H1 (cell line): Measurements from ENCODE around the gene ATP9B. TPM values are rescaled to one million over a fixed set of nuclear protein-coding genes. Genes with fewer than 3 reads are reported as not detected.

Experiments used
- CTCF ChIA-PET: fragments of 300-600 bp; sonication (Branson Sonifier 250); formaldehyde crosslinking; loops from one replicate; lab custom pipeline; 2021; ENCODE audit not compliant: partially characterized antibody; lab: Charles Lee
- POLR2A ChIA-PET: fragments of 300-600 bp; sonication (Branson Sonifier 250); formaldehyde crosslinking; loops from one replicate; lab custom pipeline; 2021; ENCODE audit warnings: inconsistent platforms; ENCODE audit not compliant: partially characterized antibody; lab: Charles Lee
- DNase-seq, 2 experiments: peaks; one replicate each; pipeline versions ENCODE4 v3.0.0 to v3.0.0-alpha.2; 2010 to 2022; ENCODE audit warnings: low spot score in 2 of 2, low read depth in 1 of 2, mixed read lengths in 1 of 2
- FAIRE-seq: peaks from 2 replicates; lab custom pipeline; 2011; peaks lifted over from hg19 to GRCh38; lab: Jason Lieb, UNC
- H2AFZ ChIP-seq: 2 replicates; pipeline ENCODE4 v1.8.1; 2012; ENCODE audit warnings: low read length, inconsistent platforms
- H2AK5ac ChIP-seq: 2 replicates; pipeline ENCODE4 v1.6.1; 2013; ENCODE audit warnings: low read depth, low read length
- H2BK120ac ChIP-seq: replicated peaks from 2 replicates; pipeline ENCODE3; 2013; ENCODE audit warnings: low read depth, low read length, inconsistent platforms
- H2BK12ac ChIP-seq: 2 replicates; pipeline ENCODE4 v1.6.1; 2013; ENCODE audit warnings: low read depth, low read length
- H2BK15ac ChIP-seq: 2 replicates; pipeline ENCODE4 v1.6.1; 2013; ENCODE audit warnings: low read length
- H2BK20ac ChIP-seq: 2 replicates; pipeline ENCODE4 v1.6.1; 2013; ENCODE audit warnings: low read length
- H2BK5ac ChIP-seq: 2 replicates; pipeline ENCODE4 v1.6.1; 2013; ENCODE audit warnings: low read depth, low read length
- H3K14ac ChIP-seq: 2 replicates; pipeline ENCODE4 v1.6.1; 2013; ENCODE audit warnings: inconsistent platforms; ENCODE audit not compliant: insufficient read length
- H3K18ac ChIP-seq: 2 replicates; pipeline ENCODE4 v1.6.1; 2013; ENCODE audit warnings: low read length; ENCODE audit errors: extremely low read depth
- H3K23ac ChIP-seq: 2 replicates; pipeline ENCODE4 v1.6.1; 2013; ENCODE audit warnings: inconsistent platforms; ENCODE audit not compliant: insufficient read length
- H3K23me2 ChIP-seq: 2 replicates; pipeline ENCODE4 v1.6.1; 2013; ENCODE audit warnings: low read depth, low read length
- H3K27ac ChIP-seq: 2 replicates; pipeline ENCODE4 v1.6.1; 2011; ENCODE audit warnings: low read depth, low read length, inconsistent platforms
- H3K27me3 ChIP-seq, 4 experiments: replicated peaks in 1 of 4; 1 replicate in 1 of 4; 2 replicates in 3 of 4; pipeline versions ENCODE4 v1.6.1 to v1.8.1; 2011 to 2013; ENCODE audit warnings: low read length in 3 of 4, mild to moderate bottlenecking in 3 of 4, inconsistent platforms in 2 of 4, mixed read lengths in 2 of 4, moderate library complexity in 1 of 4; ENCODE audit not compliant: control insufficient read depth in 3 of 4, insufficient read depth in 3 of 4; ENCODE audit errors: extremely low read depth in 1 of 4
- H3K36me3 ChIP-seq, 4 experiments: 2 replicates each; pipeline versions ENCODE4 v1.6.1 to v1.8.1; 2011 to 2013; ENCODE audit warnings: mild to moderate bottlenecking in 4 of 4, low read length in 3 of 4, moderate library complexity in 2 of 4, control low read depth in 1 of 4, inconsistent platforms in 1 of 4; ENCODE audit not compliant: insufficient read depth in 4 of 4, control insufficient read depth in 2 of 4
- H3K4ac ChIP-seq: replicated peaks from 2 replicates; pipeline ENCODE3; 2013; ENCODE audit warnings: low read length, low read depth, mixed read lengths, inconsistent platforms; ENCODE audit not compliant: insufficient read length
- H3K4me1 ChIP-seq, 4 experiments: replicated peaks in 1 of 4; 1 replicate in 1 of 4; 2 replicates in 3 of 4; pipeline versions ENCODE4 v1.6.1 to v1.8.1; 2011 to 2013; ENCODE audit warnings: low read length in 3 of 4, inconsistent platforms in 2 of 4, mixed read lengths in 1 of 4; ENCODE audit not compliant: insufficient read depth in 4 of 4, control insufficient read depth in 3 of 4
- H3K4me2 ChIP-seq, 2 experiments: 2 replicates each; pipeline versions ENCODE4 v1.6.1 to v1.8.1; 2011 to 2013; ENCODE audit warnings: low read depth in 2 of 2, low read length in 2 of 2, control low read depth in 1 of 2, inconsistent platforms in 1 of 2, mild to moderate bottlenecking in 1 of 2; ENCODE audit not compliant: insufficient read depth in 1 of 2
- H3K4me3 ChIP-seq, 4 experiments: fragments of 200-600, 300-600 bp in 1 of 4; sonication (generic), shearing (Covaris generic), sonication (Bioruptor Twin) in 1 of 4; 2 replicates each; pipeline versions ENCODE4 v1.5.1 to v1.8.1; 2011 to 2016; ENCODE audit warnings: low read length in 4 of 4, low read depth in 3 of 4, control low read depth in 2 of 4, inconsistent platforms in 2 of 4, mild to moderate bottlenecking in 2 of 4, mixed read lengths in 1 of 4, moderate library complexity in 1 of 4; ENCODE audit not compliant: insufficient read depth in 2 of 4; ENCODE audit errors: extremely low read depth in 1 of 4
- H3K56ac ChIP-seq: replicated peaks from 2 replicates; pipeline ENCODE3; 2013; ENCODE audit warnings: low read depth, mild to moderate bottlenecking, mixed read lengths, low read length, inconsistent platforms; ENCODE audit not compliant: insufficient read length
- H3K79me1 ChIP-seq: 2 replicates; pipeline ENCODE4 v1.6.1; 2013; ENCODE audit warnings: low read depth, low read length, control low read depth
- H3K79me2 ChIP-seq, 2 experiments: 2 replicates each; pipeline versions ENCODE4 v1.6.1 to v1.8.1; 2012 to 2013; ENCODE audit warnings: low read length in 2 of 2, mild to moderate bottlenecking in 2 of 2, inconsistent platforms in 1 of 2; ENCODE audit not compliant: insufficient read depth in 2 of 2, control insufficient read depth in 1 of 2
- H3K9ac ChIP-seq, 4 experiments: replicated peaks in 1 of 4; 1 replicate in 1 of 4; 2 replicates in 3 of 4; pipeline versions ENCODE4 v1.6.1 to v1.8.1; 2011 to 2013; ENCODE audit warnings: low read depth in 3 of 4, low read length in 3 of 4, control low read depth in 2 of 4, mild to moderate bottlenecking in 2 of 4, moderate library complexity in 2 of 4, inconsistent platforms in 1 of 4; ENCODE audit errors: extremely low read depth in 1 of 4
- H3K9me3 ChIP-seq, 2 experiments: 2 replicates each; pipeline versions ENCODE4 v1.6.1 to v1.8.1; 2012 to 2013; ENCODE audit warnings: mild to moderate bottlenecking in 2 of 2, moderate library complexity in 2 of 2, control low read depth in 1 of 2, inconsistent platforms in 1 of 2, low read depth in 1 of 2, low read length in 1 of 2, mixed read lengths in 1 of 2; ENCODE audit not compliant: insufficient read depth in 2 of 2
- H4K20me1 ChIP-seq, 2 experiments: replicated peaks in 1 of 2; 2 replicates each; pipeline versions ENCODE3 to v1.8.1; 2011 to 2013; ENCODE audit warnings: inconsistent platforms in 2 of 2, low read length in 2 of 2, mild to moderate bottlenecking in 1 of 2; ENCODE audit not compliant: insufficient read depth in 2 of 2, control insufficient read depth in 1 of 2
- H4K5ac ChIP-seq: 2 replicates; pipeline ENCODE4 v1.6.1; 2013; ENCODE audit warnings: low read length, low read depth, mixed read lengths, inconsistent platforms; ENCODE audit not compliant: insufficient read length
- H4K8ac ChIP-seq: 2 replicates; pipeline ENCODE4 v1.8.0; 2013; ENCODE audit warnings: mild to moderate bottlenecking, moderate library complexity, low read length, inconsistent platforms; ENCODE audit not compliant: insufficient read depth; ENCODE audit errors: extremely low read depth
- H4K91ac ChIP-seq: replicated peaks from 2 replicates; pipeline ENCODE3; 2013; ENCODE audit warnings: low read length, mixed read lengths, inconsistent platforms; ENCODE audit not compliant: insufficient read length
- ATF3 ChIP-seq: IDR thresholded peaks from 2 replicates; pipeline ENCODE4 v1.6.1; 2011; ENCODE audit warnings: low read depth, mild to moderate bottlenecking, low read length; ENCODE audit not compliant: insufficient read depth
- BACH1 ChIP-seq: IDR thresholded peaks from 2 replicates; pipeline ENCODE4 v1.6.1; 2012; ENCODE audit warnings: low read length, improper control_type of control experiment
- CBX8 ChIP-seq: fragments of 300-800, 300-1000 bp; sonication (generic); IDR thresholded peaks from 2 replicates; pipeline ENCODE4 v1.7.1; 2016; ENCODE audit warnings: low read depth, low read length, borderline replicate concordance
- CHD2 ChIP-seq: IDR thresholded peaks from 2 replicates; pipeline ENCODE4 v1.6.1; 2012; ENCODE audit warnings: low read length, improper control_type of control experiment
- KDM4A ChIP-seq: IDR thresholded peaks from one replicate; pipeline ENCODE4 v1.7.1; 2012; ENCODE audit warnings: low read depth, mild to moderate bottlenecking, moderate library complexity, low read length, inconsistent platforms; ENCODE audit not compliant: severe bottlenecking
- MAFK ChIP-seq: IDR thresholded peaks from 2 replicates; pipeline ENCODE4 v1.6.1; 2012; ENCODE audit warnings: low read depth, mild to moderate bottlenecking, improper control_type of control experiment, low read length
- NANOG ChIP-seq: IDR thresholded peaks from 2 replicates; pipeline ENCODE4 v1.6.1; 2011; ENCODE audit warnings: low read length, low read depth, mild to moderate bottlenecking, inconsistent platforms; ENCODE audit not compliant: insufficient read depth, poor library complexity, severe bottlenecking
- POLR2A ChIP-seq, 2 experiments: IDR thresholded peaks; 1 replicate in 1 of 2; 2 replicates in 1 of 2; pipeline ENCODE4 v1.6.1; 2011; ENCODE audit warnings: low read depth in 2 of 2, low read length in 2 of 2, mild to moderate bottlenecking in 2 of 2; ENCODE audit errors: control extremely low read depth in 1 of 2
- POLR2AphosphoS5 ChIP-seq: IDR thresholded peaks from 2 replicates; pipeline ENCODE4 v1.6.1; 2011; ENCODE audit warnings: low read depth, low read length
- RXRA ChIP-seq: IDR thresholded peaks from 2 replicates; pipeline ENCODE4 v1.6.1; 2011; ENCODE audit warnings: low read depth, mild to moderate bottlenecking, low read length, moderate library complexity; ENCODE audit not compliant: insufficient read depth
- SAP30 ChIP-seq: fragments of 300-600 bp; sonication (generic); IDR thresholded peaks from 2 replicates; pipeline ENCODE4 v1.7.1; 2012; ENCODE audit warnings: low read length, moderate library complexity, mild to moderate bottlenecking, inconsistent platforms; ENCODE audit not compliant: insufficient read depth, insufficient replicate concordance
- SIN3A ChIP-seq, 2 experiments: IDR thresholded peaks in 1 of 2; conservative IDR thresholded peaks in 1 of 2; 2 replicates each; pipeline ENCODE4 v1.6.1; 2011 to 2012; ENCODE audit warnings: low read length in 2 of 2, improper control_type of control experiment in 1 of 2, low read depth in 1 of 2, mild to moderate bottlenecking in 1 of 2
- SIX5 ChIP-seq: IDR thresholded peaks from 2 replicates; pipeline ENCODE4 v1.6.1; 2011; ENCODE audit warnings: mild to moderate bottlenecking, low read depth, low read length
- TAF1 ChIP-seq: IDR thresholded peaks from 2 replicates; pipeline ENCODE4 v1.6.1; 2011; ENCODE audit warnings: mild to moderate bottlenecking, low read depth, low read length
- WGBS, 2 experiments: shearing (Covaris generic) in 1 of 2; methylation state at CpG; one replicate each; pipeline versions ENCODE4 v1.1.6 to v1.1.7; 2013 to 2015; ENCODE audit warnings: low lambda C conversion rate in 2 of 2, mixed read lengths in 2 of 2, inconsistent platforms in 1 of 2, low coverage in 1 of 2, missing lambda C conversion rate in 1 of 2; ENCODE audit not compliant: insufficient replicate concordance in 2 of 2, insufficient coverage in 1 of 2, insufficient read length in 1 of 2; ENCODE audit errors: extremely low coverage in 1 of 2, missing lambda C conversion rate in 1 of 2; 5-methylcytosine and 5-hydroxymethylcytosine counted together
- polyA plus RNA-seq, 7 experiments: library from polyadenylated mRNA; depleted of rRNA in 3 of 7; stranded (reverse) in 5 of 7; unstranded in 2 of 7; fragments of >200 nt in 5 of 7; fragments of 200-250 nt in 2 of 7; gene quantifications; 1 replicate in 5 of 7; 2 replicates in 1 of 7; 4 replicates in 1 of 7; pipeline versions ENCODE4 v1.2.1 to v1.2.3, GENCODE V29; 2011 to 2013; ENCODE audit warnings: missing spikeins in 2 of 7, mixed read lengths in 2 of 7
- total RNA-seq: library from RNA; stranded (reverse); fragmentation: NEBNext Ultra II Directional; extraction: Animal tissue kit (Norgen Biotek cat#: 25700); gene quantifications from 2 replicates; pipeline ENCODE4 v1.2.1, GENCODE V29; 2021

The ATP9B gene
- total and polyA plus RNA-seq, 2 of the 8 experiments (the other 6 are each of a cell fraction or from before 2014, with no cell fraction given) = 15.1 to 21.7 TPM

GRCh38 chr18:79123948-79124347 is 54.8 kb downstream of the ATP9B start:
- H3K27ac ChIP-seq = no peak overlapping the region
- H2BK20ac ChIP-seq = no peak overlapping the region
- ChIA-PET POLR2A (no interaction called here), CTCF (no interaction called here)
- no peak overlapping the region for H3K4me3 ChIP-seq
- H3K14ac ChIP-seq = no peak overlapping the region
- TF ChIP-seq ATF3 (no peak), NANOG (no peak), KDM4A (no peak), POLR2AphosphoS5 (no peak), SIN3A (conservative IDR thresholded peaks at IDR 0.05 in 1 of 2, IDR thresholded peaks at IDR 0.05 in 1 of 2; ENCODE audit: low read depth in 1 of 2, low read length in 2 of 2) (no peak), CBX8 (no peak), SAP30 (no peak), CHD2 (no peak), MAFK (no peak), BACH1 (no peak), POLR2A (IDR thresholded peaks at IDR 0.05; ENCODE audit: control extremely low read depth in 1 of 2, low read depth in 2 of 2, low read length in 2 of 2) (no peak), TAF1 (no peak), RXRA (no peak), SIX5 (no peak)
- H3K23me2 ChIP-seq = no peaks in the 10 kb centered on the region
- no peak overlapping the region for H3K56ac ChIP-seq
- H2BK5ac ChIP-seq = no peak overlapping the region
- H3K4me2 ChIP-seq = no peak overlapping the region
- peaks cover 0 to 13% (median 0%) of the 10 kb centered on the region in 4 experiments; a peak in 2 of 8 replicates for H3K36me3 ChIP-seq
- no peak overlapping the region for H2AK5ac ChIP-seq
- FAIRE-seq (no peak), DNase-seq (no peak)
- no peaks in the 10 kb centered on the region for H4K20me1 ChIP-seq
- H3K9me3 ChIP-seq = no peaks in the 10 kb centered on the region
- H2BK120ac ChIP-seq = no peak overlapping the region
- H2BK12ac ChIP-seq = no peak overlapping the region
- no peak overlapping the region for H3K4ac ChIP-seq
- H3K79me2 ChIP-seq = no peaks in the 10 kb centered on the region
- no peak overlapping the region for H4K91ac ChIP-seq
- 61% methylated on average over 2 of the region's 2 CpGs; no CpG with 5 or more reads in 1 of the 2 experiments for WGBS, 2 experiments
- H4K5ac ChIP-seq = no peak overlapping the region
- no peak overlapping the region for H3K9ac ChIP-seq
- H3K18ac ChIP-seq = no peak overlapping the region
- no peak overlapping the region for H3K23ac ChIP-seq
- H3K4me1 ChIP-seq = no peaks in the 10 kb centered on the region
- no peak overlapping the region for H2BK15ac ChIP-seq
- H3K79me1 ChIP-seq = no peaks in the 10 kb centered on the region
- no peak overlapping the region for H2AFZ ChIP-seq
- no peak overlapping the region for H4K8ac ChIP-seq
- H3K27me3 ChIP-seq = no peaks in the 10 kb centered on the region
